Activated T-cell treated with anti-CD3 and anti-CD28 coated beads, Interleukin-2, amount 50 U/mL, for 48 hours (primary cell): ENCODE results near the gene RNF40.

Experiments
- DNase-seq, 2 experiments: peaks; one replicate each; pipeline ENCODE4 v3.0.0-alpha.2; 2020

RNF40 gene

GRCh38 chr16:30740364-30741251 is 21.5 kb upstream of the RNF40 start:
- peak in 1 of 2 experiments; percentile 44 for DNase-seq

DNA sequence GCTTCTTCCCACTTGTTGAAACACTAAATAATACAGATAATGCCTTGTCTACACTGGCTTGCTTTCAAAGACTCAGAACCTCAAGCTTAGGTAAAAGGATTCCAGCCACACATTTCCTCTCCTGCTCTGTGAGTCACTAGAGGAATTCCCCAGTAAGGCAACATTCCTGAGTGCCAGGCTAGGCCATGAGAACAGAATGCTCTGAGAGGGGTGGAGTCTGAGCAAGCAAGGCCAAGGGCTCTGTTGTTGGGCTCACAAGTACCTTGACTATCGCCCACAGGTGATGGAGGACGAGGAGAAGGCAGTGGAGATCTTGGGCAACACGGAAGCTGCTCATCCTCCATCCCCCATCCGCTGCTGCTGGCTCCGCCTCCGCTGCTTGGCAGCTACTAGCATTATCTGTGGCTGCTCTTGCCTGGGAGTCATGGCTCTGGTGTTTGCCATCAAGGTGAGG is 20.6 kb upstream of the RNF40 start:
- no peak for DNase-seq

- no peak for DNase-seq
Measured at GRCh38 chr16:30743716-30744115, 18.4 kb upstream of the RNF40 start.

DNA sequence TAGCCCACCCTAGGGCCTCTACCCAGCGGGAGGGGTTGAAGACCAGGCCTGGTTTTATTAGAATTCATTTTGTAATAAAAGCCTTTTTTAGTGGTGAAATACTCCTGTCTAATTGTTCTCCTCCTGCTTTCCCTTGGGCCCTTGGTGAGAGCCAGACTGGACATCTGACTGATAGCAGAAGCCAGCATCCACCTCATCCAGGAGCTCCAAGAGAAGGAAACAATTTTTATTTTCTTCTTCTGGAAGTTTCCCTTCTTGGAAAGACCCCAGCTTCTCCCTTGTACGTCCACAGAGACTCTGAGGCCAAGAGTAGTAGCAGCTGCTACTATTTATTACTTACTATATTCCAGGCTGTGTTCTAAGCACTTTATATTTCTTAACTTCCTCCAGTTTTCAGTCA is 17.9 kb upstream of the RNF40 start:
- no peak for DNase-seq

DNA sequence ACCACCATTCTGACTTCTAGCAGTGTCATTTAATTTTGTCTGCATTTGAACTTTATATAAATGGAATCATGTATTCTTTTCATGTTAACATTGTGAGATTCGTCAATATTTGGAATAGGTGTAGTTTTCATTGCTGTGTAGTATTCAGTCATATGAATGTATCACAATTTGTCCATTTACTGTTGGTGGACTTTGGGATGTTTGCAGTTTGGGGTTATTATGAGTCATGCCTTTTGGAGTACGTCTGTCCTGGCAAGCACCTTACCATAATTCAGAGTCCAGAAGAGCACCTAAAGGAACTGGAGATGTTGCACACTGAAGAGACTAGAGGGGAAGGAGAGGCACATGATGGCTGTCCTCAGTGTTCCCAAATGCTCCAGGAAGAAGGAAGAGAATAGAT is 17.0 kb upstream of the RNF40 start:
- DNase-seq: no peak

DNA sequence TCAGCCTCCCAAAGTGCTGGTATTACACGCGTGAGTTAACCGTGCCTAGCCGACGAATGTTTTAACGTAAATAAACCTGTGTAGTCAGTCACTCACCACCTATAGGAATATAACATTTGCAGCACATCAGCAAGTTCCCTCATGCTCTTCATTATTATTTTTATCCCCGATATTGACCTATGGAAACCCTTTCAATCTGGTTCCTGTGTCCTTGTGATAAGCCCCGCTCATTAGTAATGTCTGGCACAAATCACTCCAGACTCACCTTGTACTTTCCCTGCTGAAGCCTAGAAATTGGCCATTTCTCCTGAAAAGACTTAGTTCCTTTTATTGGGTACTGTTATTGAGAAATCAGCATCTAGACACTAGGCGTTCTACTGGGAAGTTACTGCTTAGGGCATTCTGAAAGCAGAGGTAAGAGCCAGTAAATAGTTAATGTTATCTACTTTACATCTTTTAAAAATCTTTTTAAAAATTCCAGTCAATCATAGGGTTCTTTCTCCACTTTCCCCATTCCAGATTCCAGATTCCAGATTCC is 15.4 kb upstream of the RNF40 start:
- no peak for DNase-seq

DNA sequence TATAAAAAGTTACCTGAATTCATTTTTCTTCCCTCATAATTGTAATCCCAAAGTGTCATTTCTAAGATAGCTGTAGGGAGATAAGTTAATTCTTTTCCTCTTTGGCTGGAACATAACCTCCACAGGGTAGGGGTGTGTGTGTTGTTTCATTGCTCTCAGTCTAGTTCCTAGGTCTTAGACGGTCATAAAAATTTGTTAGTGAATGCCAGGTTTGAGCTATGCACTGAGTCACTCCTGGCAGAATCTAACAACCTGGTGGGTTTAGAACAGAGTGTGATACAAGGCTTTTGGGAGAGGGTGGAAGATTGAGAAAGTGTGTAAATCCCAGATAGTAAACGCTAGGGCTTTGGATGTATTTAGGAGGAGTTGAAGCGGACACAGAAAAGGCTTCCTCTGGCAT is 14.8 kb upstream of the RNF40 start:
- DNase-seq: no peak

DNA sequence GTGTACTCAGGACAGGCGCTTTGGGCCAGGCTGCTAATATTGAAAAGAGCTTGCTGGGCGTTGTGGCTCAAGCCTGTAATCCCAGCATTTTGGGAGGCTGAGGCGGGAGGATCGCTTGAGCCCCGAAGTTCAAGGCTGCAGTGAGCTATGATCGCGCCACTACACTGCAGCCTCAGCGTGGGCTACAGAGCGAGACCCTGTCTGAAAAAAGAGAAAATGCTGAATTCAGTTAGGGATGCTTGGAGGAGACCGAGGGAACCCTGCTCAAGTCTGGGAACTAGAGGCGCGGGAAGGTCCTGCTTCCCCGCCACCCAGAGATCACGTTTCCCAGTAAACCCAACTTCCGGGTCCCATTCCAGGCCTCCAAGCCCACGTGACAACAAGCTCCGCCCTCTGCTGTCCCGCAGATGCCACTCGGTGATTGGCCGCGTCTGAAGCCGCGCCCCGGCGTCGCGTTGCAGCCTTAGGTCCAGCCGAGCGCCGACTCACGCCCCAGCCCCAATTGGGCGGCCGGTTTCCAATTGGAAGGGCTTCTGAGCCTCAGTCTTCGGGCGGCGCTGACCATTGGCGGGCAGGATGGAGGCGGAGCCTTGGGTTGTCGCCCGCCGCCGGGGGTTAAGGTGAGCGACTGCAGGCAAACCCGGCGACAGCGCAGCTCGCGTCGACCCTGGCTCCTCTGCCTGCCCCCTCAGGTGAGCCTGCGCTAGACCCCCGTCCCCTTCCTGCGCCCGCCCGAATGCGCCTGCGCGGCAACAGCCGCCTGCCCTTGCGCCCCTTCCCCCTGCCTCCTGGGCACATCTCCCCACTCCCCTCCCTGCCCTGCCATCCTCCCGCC is 14.1 kb upstream of the RNF40 start, which contains the start of gene PHKG2:
Gene PHKG2 (plus strand): TSS at position 627 of the 835 bp plus-strand sequence. CDS start 396 bp downstream, outside the sequence.
- peak; percentile 98 to 99 for DNase-seq

GRCh38 chr16:30748634-30749445 is 13.3 kb upstream of the RNF40 start:
- peak; percentile 52 to 53 for DNase-seq

DNA sequence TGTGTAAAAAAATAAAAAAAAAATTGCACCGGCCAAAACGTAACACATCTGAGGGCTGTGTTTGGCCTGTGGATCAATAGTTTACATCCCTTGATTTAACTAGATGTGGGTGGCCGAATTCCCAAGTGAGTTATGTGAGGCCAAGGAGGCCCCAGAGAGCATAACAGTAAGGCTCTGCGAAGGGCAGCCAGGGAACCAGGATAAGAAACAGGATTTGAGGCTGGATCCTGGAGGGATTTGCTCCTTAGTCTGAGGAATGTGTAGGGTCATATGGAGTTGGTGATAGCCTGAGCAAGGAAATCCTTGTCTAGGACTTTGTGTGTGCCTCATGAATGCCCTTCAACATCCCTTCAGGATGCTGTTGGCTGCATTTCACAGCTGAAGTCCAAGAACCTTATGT is 11.9 kb upstream of the RNF40 start:
- no peak for DNase-seq

GRCh38 chr16:30750876-30751465 is 11.2 kb upstream of the RNF40 start:
- no peak for DNase-seq

- DNase-seq: no peak
Measured at GRCh38 chr16:30753596-30753995, 8.5 kb upstream of the RNF40 start.

GRCh38 chr16:30755955-30756780 is 6.0 kb upstream of the RNF40 start:
- DNase-seq: no peak

DNA sequence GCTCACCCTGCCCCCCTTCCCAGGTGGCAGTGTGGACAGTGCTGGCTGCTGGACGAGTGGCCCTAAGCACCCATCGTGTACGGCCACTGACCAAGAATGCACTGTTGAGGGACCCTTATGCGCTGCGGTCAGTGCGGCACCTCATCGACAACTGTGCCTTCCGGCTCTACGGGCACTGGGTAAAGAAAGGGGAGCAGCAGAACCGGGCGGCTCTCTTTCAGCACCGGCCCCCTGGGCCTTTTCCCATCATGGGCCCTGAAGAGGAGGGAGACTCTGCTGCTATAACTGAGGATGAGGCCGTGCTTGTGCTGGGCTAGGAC is 5.4 kb upstream of the RNF40 start:
- DNase-seq: no peak

DNA sequence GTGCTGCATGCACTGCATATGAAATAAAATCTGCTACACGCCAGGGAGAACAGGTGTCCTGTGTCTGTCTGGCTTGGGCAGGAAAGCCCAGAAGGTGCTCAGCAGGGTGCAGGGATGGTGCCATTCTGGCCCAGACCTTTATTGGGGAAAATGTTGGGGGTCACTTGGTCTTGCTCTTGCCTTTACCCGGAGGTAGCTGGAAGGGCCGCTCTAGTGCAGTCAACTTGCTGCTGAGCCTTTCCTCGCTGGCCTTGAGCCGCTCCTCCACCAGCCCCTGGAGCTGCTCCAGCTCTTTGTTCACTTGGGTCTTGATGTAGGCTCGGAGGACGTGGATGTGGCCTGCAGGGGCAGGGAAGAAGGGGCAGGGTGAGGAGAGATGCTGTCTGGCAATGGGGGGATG is 4.8 kb upstream of the RNF40 start:
- no peak for DNase-seq

DNA sequence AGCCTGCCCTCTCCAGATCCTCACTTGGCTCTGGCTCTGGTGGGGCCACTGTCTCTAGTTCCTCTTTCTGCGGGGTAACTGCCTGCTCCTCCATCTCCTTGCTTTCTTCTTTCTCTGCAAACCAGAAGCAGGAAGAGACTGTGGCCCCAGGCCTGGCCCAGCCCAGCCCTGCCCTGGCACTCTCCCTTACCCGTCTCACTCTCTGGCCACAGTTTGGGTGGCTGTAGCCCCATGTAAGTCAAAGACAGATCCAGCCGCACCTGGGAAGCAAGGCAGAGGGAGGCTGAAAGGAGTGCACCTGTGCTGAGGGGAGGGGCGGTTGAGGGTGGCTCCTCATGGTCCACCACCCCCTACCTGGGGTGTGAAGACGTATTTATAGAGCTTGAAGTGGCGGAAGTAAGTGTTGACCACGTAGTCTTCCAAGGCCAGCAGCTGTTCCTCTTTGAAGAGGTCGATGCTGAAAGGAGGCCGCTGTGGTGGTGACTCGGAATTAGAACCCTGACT is 3.1 kb upstream of the RNF40 start:
- DNase-seq: no peak

- no peak for DNase-seq
Measured at GRCh38 chr16:30760001-30760559, 2.0 kb upstream of the RNF40 start.

- no peak for DNase-seq
Measured at GRCh38 chr16:30760577-30761426, 1.3 kb upstream of the RNF40 start.

GRCh38 chr16:30761427-30761927 is 645 bp upstream of the RNF40 start:
- peak; percentile 58 to 66 for DNase-seq
